GM21528 (cell line): ENCODE results near the gene GSDMA.
"Not testable (repeated sequence)": the region's sequence is repeated elsewhere in the genome, so short reads cannot be mapped to it uniquely, and the experiment has no call there.

Source experiments
- ATAC-seq: cut with Tn5 transposase; IDR thresholded peaks from one replicate; pipeline ENCODE4 v1.9.1; 2021; ENCODE audit warnings: mild to moderate bottlenecking, moderate library complexity; ENCODE audit not compliant: unreplicated experiment, low FRiP score

Gene GSDMA

DNA sequence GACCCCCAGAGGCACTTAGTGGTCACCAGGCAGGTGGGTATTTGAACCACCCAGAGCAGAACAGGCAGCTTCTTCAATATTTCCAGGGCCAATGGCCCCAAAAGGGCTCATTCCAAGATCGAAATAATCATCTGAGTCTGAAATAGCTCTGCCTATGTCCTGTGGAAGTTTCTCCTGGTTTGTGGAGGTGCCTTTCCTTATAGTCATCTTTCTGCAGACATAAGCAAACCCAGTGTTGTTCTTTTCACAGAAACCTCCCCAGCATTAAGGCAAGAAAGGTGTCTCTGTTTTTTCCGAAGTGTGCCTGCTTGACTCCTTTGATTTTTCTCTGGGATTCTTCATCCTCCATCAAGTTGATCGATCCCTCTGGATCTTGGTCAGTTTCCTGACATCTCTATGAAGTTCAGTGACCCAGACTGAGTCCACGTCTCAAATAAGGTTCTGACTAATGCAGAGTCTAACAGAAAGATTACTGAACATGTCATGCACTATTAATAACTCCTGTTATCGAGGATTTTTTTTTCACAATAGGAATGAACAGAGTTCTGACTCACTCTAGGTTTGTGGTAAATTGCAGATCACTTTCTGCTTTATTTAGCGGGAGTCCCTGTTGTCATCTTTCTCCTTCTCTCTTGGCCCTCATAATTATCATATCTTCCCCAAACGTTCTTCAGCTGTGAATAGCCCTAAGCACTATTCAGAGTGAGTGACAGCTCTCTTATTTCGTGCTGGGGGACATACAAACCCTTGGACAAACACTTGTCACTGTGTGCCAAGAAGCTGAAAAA, 33.8 kb upstream of the GSDMA start:
- ATAC-seq, result no peak

DNA sequence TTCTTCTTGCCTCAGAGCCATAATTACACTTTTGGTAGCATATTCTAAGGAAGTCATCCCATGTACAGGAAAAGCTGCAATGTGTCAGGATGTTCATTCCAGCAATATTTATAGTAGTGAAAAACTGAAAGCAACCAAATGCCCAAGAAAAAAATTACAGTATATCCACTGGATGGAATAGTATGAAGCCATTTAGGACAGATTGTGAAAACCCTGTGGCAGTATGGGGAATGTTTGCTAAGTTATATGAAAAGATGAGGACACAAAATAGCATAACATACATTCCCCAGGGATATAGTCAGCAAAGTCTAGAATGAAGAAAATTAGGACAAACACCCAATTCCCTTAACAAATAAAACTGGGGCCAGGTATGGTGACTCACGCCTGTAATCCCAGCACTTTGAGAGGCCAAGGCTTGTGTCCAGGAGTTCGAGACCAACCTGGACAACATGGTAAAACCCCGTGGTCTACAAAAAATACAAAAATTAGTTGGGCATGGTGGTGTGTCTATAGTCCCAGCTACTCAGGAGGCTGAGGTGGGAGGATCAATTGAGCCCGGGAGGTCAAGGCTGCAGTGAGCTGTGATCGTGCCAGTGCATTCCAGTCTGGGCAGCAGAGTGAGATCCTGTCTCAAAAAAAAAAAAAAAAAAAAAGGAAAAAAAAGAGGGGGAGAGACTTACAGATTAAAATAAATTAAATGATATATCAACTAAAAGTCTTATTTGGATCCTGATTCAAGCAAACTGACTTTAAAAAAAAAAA, 33.0 kb upstream of the GSDMA start:
- ATAC-seq, result no peak

DNA sequence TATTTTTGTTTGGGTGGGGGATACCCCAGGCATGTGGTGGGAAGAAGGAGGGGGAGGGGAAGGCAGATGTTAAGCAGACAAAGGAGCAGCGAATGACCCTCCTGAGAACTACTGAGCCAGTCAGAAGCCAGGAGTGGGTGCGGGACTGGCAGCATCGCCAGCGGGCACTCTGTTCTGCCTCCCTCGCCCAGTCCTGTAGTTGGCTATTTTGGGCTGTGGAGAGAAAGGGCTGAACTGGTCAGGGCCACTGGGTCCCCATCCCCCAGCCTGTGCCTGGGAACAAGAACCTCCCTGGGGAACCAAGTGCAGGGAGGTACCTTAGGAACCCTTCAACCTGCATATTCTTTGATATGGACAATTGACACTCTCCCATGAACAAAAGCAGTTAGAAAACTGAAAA, 28.9 kb upstream of the GSDMA start:
- ATAC-seq, result no peak

DNA sequence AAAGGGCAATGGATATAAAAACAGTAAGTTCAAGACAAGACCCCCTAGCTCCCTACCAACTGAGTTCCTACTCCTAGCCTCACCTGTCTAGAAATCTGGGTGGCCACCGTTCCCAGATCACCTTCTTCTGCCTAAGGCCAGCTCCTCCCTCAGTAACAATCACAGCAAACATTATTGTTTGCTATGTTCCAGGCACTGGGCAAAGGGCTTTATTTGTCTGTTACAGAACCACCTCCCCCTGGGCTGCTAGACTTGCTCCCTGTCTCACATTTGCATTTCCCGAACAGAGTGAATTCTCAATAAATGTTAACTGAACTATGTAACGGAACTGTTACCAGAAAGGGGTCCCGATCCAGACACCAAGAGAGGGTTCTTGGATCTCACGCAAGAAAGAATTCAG, 28.5 kb upstream of the GSDMA start:
- ATAC-seq, result no peak

DNA sequence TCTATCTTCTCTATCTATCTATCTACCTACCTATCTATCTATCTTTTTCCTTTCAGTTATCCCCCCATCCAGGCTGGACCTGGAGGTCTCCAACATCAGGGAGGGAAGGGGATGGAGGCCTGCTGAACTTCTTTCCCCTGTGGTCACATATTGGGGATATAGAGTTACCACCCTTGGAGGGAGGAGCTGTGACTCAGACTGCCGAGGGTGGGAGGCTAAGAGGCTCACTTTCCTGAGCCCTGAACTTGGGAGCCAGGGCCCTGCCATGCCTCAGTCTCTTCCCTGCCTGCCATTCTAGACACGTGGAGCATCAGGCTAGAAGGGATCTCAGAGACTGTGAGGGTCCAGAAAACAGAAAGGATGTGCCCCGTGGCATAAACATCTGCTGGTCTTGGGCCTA, 26.9 kb upstream of the GSDMA start:
- no peak for ATAC-seq

DNA sequence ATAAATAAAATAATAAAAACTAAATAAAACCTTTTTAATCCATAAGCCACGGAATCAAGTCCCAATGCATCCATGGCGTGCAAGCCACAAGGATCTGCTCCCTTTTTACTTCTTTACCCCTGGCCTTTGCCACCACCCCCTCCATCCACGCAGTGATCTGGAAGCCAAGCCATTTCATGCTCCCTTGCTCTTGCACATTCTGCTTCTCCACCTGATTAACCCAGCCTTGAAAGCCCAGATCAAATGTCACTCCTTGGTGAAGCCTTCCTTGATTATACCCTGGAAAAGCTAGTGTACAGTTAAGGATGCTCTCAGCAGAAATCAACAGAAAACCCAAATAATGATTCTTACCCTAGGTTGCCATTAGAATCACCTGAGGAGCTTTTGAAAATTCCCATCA, 25.4 kb upstream of the GSDMA start:
- ATAC-seq, result no peak

DNA sequence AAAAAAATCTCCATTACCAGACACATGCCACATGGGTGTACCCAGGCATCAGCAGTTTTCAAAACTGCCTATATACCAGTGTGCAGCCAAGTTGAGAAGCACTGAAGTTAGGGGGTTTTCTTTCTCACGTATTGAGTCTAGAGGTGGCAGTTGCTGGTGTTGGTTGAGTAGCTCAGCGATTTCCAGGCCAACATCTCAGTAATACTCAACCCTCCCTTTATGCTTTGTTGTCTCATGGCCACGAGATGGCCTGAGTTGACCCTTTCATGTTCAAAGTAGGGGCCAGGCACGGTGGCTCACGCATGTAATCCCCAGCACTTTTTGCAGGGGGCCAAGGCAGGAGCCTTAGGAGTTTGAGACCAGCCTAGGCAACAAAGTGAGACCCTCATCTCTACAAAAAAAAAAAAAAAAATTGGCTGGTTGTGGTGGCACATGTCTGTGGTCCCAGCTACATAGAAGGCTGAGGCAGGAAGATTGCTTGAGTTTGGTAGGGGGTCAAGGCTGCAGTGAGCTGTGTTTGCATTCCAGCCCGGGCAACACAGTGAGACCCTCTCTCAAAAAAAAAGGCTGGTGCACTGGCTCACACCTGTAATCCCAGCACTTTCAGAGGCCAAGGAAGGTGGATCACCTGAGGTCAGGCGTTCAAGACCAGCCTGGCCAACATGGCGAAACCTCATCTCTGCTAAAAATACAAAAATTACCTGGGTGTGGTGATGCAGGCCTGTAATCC, 24.5 kb upstream of the GSDMA start:
- ATAC-seq, result no peak

DNA sequence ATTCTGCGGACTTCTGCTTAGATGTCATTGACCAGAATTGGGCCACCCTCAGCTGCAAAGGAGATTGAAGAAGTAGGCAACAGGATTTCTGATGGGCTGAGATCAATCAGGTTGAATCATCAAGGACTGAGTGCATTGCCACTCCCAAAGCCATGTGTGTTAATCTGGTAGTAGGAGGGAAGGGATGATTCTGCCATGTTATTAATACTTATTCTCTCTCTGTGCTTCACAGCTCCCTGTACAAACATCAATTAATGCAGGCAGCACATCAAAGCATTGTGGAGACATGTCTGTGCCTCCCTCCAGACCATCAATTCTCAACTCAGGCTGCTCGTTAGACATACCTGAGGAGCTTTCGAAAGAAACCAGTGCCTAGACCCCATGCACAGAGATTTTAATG, 23.7 kb upstream of the GSDMA start:
- no peak for ATAC-seq

DNA sequence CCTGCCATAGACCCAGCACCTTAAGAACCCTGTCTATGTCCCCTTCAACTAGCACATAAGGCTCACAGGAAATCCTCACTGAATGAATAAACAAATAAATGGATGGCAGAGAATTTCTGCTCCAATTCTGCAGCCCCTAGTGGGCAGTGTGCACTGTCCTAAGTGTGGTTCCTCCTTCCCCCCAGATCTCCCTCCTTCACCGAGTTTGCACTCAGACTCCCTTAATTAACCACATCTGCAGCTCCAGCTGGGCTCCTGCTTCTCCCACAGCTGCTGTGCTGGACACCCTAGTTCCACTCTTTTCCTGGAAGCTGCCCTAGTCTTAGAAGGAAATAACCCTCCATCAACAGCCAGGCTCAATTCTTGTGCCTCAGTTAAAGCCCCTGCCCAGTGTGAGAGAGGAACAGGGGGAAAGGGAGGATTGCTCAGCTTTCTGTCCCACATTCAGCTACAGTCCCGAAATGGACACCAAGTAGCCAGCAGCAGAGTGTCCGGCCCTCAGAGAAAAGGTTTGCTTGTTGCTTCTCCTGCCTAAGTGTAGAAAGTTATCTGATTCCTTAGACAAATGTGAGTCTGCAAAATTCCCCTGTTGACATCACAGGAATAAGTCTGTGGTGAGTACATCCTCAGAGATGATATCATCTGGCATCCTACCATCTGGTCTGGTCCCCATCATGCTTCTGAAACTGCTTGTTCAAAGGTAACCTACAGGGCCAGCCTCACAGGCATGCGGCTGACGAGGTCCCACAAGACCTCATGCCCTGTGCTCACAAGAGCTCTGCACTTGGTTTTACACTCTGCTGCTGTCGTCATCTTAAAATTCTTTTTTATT, 23.0 kb upstream of the GSDMA start:
- no peak for ATAC-seq

DNA sequence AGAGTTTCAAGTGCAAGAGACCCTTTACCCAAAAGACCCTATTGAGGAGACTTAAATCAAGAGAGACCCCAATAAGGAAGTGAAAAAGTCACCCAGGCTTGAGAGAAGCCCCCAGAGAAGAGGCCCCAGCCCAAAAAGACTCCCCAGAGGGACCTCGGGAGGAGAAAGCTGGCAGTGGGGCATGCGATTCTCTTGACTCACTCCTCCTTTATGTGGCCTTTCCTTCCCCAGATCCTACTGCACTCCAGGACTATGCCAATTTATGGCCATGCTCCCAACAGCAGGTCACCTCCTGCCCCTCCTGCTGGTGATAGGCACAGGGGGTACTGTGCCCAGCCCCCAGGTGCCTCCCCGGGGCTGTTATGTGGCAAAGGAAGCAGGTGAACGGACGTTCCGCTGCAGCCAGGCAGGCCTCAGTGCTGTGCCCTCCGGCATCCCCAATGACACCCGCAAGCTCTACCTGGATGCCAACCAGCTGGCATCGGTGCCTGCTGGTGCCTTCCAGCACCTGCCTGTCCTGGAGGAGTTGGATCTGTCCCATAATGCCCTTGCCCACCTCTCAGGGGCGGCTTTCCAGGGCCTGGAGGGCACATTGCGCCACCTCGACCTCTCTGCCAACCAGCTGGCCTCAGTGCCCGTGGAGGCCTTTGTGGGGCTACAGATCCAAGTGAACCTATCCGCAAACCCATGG, 19.0 kb upstream of the GSDMA start:
- ATAC-seq, result no peak

DNA sequence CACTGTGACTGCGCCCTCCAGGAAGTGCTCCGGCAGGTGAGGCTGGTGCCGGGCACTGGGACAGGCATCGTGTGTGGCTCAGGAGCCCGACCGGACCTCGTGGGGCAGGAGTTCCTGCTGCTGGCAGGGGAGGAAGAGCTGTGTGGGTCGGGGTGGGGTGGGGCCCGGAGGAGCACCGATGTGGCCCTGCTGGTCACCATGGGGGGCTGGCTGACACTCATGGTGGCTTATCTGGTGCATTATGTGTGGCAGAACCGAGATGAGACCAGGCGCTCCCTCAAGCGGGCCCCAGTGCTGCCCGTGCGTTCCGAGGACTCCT, 18.5 kb upstream of the GSDMA start:
- ATAC-seq, result no peak

DNA sequence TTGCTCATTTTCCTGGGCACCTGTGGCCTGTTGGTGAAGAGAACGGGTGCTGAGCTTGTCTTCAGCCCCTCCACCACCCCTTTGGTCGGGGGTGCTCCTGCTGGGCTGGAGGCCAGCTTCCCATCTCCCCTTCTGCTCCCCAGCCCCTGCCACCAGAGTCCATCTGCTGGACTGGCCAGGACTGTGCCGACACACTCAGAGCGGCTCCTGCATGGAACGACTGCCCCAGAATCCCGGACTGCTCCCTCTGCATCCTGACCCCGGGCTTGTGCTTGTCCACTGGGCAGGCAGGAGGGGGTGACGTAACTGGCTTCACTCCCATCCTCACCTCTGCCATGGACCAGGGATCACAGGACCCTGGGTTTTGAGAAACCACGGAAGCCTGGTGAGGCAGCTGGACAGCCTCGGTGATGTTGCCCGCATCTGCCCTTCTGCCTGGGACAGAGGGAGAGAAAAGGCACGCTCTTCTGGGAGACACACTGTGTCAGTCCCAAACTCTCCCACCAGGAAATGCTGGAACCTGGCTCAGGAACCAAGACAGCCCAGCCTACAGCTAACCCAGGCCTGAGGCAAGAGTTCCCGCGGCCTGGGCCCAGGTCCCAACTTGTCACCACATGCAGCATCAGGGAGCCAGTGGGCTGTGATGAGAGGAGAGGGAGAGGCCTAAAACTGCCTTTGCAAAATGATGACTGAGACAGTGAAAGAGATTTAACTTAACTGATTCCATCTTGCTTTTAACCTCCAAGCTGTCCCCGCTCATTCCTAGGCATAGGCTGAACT, 16.1 kb upstream of the GSDMA start:
- no peak for ATAC-seq

DNA sequence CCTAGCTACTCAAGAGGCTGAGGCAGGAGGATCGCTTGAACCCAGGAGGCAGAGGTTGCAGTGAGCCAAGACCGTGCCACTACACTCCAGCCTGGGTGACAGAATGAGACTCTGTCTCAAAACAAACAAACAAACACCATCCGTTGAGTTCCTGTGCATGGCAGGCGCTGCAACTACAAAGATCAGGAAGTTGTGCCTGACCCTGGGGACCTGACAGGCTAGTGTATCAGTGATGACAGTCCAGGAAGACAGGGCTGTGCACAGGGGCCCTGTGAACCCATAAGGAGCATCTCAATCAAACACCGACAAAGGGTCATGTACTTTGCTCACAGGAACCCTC, 14.3 kb upstream of the GSDMA start:
- ATAC-seq, result not testable (repeated sequence)

DNA sequence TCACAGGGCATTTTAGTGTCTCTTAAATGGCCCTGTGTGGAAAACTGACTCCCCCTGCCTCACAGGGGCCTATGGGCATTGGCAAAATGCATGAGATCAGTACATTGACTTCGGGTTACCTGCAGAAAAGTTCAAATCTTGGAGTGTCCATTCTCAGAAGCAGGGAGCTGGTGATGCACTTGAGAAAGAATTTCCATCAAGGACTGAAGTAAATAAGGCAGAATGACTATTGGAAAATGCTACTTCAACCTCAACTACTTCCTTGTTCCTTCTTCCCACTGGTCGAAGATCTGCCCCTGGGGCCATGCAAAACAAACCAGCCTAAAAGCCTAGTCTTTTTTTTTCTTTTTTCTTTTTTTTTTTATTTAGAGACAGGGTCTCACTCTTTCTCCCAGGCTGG, 13.8 kb upstream of the GSDMA start:
- no peak for ATAC-seq

DNA sequence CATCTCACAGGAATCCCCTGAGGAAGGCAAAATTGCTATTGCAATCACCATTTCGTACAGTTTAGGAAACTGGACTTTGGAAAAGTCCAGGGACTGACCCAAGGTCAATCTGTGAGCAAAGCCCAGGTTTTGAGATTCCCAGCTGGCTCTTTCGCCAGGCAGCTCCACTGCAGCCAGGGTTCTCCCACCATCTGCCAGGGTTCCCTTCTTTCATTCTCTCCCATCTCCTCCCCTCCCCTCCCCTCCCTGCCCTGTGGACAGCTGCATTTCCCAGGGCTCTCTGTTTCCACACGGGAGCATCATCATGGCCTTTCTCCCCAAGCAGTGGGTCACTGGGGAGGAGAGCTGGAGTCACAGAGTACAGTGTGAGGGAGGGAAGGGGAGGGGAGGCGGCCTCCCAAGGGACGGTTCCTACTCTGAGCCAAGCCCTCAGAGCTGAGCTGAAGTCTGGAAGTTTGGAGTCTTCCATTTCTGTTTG, 11.9 kb upstream of the GSDMA start:
- ATAC-seq, result no peak

DNA sequence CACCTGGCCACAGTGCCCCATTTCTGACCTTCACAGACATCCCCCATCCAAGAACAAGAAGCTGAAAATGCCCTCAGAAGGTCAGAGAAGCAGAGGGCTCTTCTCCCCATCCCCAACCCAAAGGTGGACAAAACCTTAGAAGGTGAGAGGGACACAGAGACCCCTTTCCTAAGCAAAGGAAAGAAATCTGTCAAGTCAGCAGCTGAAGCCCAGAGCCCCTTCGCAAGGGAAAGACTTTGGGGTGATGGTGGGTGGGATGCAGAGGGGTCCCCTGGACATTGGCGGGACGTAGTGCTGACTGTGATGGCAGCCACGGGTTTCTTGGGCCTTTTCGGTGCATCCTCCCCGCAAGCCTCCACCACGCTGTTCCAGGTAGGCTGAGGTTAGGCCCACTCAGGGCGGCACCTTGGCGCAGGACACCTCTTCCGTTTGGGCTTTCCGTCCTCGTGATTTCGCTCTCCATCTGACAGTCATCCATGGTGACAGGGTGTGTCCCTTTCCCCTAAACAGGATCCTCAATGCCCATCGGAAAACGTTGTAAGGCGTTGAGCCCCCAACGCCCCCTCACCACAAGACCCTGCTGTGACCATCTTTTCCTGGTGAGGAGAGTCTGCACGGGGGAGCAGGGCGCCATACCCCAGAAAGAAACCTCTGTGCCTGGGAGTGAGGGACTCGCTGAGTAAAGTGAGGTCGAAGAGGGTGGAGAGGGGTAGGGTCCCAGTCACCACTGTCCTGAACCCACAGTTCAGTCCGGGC, 10.7 kb upstream of the GSDMA start:
- ATAC-seq, result peak; percentile 22

DNA sequence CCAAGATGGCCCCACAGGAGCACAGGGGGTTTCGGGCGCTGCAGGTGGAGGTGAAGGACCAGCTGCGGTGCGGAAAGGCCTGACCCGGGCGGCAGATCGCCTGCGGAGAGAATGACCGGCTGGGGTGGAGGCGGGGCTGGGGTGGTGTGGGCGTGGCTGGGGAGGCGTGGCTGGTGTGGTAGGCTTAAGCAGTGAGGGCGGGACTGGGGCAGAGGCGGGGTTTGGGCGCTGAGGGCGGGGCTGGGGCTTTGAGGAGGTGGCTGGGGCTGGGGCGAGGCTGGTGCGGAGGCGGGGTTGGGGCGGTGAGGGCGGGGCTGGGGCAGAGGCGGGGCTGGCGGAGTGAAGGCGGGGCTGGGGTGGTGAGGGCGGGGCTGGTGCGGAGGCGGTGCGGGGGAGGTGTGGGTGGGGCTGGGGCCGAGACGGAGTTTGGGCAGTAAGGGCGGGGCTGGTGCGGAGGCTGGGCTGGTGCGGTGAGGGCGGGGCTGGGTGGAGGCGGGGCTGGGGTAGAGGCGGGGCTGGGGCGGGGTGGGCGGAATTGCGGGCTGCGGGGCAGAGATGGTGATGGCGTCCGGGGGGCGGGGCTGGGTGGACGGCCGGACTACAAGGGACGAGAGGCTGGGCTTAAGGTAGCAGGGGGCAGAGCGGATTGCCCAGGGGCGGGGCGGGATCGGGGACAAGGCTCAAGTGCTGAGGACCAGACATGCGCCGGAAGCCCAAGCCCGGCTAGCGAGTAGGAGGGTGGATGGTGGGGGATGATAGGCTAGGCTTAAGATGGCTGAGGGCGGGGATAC, 9.9 kb upstream of the GSDMA start:
- peak; percentile 67 for ATAC-seq

DNA sequence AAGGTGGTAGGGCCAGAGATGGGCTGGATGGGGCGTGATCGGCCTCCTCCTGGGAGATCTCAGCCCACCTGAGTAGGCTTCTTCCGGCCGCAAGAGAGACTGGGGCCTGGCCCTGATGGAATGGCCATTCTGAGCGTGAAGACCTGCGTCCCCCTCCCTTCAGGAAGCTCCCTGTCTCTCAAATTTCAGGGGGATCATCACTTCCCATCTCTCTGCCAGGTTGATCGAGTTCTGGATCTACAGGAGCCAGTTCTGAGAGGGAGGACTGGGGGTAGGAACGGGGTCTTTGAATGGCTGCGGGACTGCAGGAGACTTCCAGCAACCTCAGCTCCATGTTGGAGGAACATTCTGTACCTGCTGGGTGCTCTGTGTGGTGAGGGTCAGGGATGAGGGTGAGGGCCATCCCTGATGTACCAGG, 9.3 kb upstream of the GSDMA start:
- ATAC-seq, result peak; percentile 10
